ENCODE data around the gene MITF. TPM values are rescaled to one million over a fixed set of nuclear protein-coding genes. Genes with fewer than 3 reads are reported as not detected.

Gene MITF
- total and polyA plus RNA-seq, 10 donors = 0.83 to 11.9 (median 6.2) TPM

- Histone ChIP-seq H3K4me1 (peaks cover 0 to 5% (median 0%) of the 10 kb centered on the region in 6 donors), H3K9me3 (no peaks in the 10 kb centered on the region), H3K4me3 (no peak overlapping the region), H3K27ac (no peak overlapping the region), H3K27me3 (replicated peaks in 1 of 7) (no peaks in the 10 kb centered on the region), H3K36me3 (no peaks in the 10 kb centered on the region)
- intact Hi-C loops (cut with DNase I; ENCODE audit: low total_unique reads) = no loop called here
- WGBS, 5 donors = 90 to 98% (median 95%) methylated on average over 14 of the region's 14 CpGs
- TF ChIP-seq, protein P1, sequence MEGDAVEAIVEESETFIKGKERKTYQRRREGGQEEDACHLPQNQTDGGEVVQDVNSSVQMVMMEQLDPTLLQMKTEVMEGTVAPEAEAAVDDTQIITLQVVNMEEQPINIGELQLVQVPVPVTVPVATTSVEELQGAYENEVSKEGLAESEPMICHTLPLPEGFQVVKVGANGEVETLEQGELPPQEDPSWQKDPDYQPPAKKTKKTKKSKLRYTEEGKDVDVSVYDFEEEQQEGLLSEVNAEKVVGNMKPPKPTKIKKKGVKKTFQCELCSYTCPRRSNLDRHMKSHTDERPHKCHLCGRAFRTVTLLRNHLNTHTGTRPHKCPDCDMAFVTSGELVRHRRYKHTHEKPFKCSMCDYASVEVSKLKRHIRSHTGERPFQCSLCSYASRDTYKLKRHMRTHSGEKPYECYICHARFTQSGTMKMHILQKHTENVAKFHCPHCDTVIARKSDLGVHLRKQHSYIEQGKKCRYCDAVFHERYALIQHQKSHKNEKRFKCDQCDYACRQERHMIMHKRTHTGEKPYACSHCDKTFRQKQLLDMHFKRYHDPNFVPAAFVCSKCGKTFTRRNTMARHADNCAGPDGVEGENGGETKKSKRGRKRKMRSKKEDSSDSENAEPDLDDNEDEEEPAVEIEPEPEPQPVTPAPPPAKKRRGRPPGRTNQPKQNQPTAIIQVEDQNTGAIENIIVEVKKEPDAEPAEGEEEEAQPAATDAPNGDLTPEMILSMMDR (IDR thresholded peaks at IDR 0.05 in 8 of 11, conservative IDR thresholded peaks at IDR 0.05 in 3 of 11) = no peak
- TF ChIP-seq POLR2AphosphoS5 (IDR thresholded peaks at IDR 0.05) (no peak), POLR2A (IDR thresholded peaks at IDR 0.05) (no peak)
- peak; percentile 70 for DNase-seq
Measured at GRCh38 chr3:69879051-69879450, 139.8 kb downstream of the MITF start.

- WGBS, 5 donors = 65 to 85% (median 72%) methylated on average over 4 of the region's 4 CpGs
Measured at GRCh38 chr3:69880069-69880640, 140.9 kb downstream of the MITF start.

DNA sequence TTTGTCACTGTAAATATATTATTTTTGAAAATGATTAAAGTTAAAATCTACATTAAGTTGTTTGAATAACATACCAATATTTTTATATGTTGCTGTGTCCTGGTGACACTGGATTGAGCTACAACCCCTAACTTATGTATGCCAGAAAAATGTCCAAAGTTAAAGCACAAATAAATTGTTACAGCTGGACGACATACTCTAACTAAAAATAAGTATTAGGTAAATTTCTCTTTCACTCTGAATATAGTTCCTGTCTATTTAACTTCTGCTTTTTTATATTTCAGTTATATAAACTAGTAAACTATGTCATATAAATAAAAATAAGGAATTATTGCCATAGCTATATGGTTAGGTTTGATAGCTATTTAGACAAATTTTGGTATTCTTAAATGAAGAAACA, 141.8 kb downstream of the MITF start:
- WGBS, 5 donors = 19 to 47% (median 29%) methylated on average over 1 of the region's 1 CpG
- intact Hi-C loops (cut with DNase I; ENCODE audit: low total_unique reads) = no loop called here
- H3K9me3 ChIP-seq = no peaks in the 10 kb centered on the region

More at GRCh38 chr3:69880069-69880640, 140.9 kb downstream of the MITF start:
- Histone ChIP-seq H3K4me3 (no peak overlapping the region), H3K27me3 (replicated peaks in 1 of 7) (no peaks in the 10 kb centered on the region), H3K27ac (no peak overlapping the region), H3K9me3 (no peaks in the 10 kb centered on the region), H3K36me3 (no peaks in the 10 kb centered on the region), H3K4me1 (peaks cover 0 to 5% (median 0%) of the 10 kb centered on the region in 6 donors)
- TF ChIP-seq, protein P1 (IDR thresholded peaks at IDR 0.05 in 8 of 11, conservative IDR thresholded peaks at IDR 0.05 in 3 of 11) = no peak
- no peak for TF ChIP-seq POLR2AphosphoS5 (IDR thresholded peaks at IDR 0.05)
- no peak for TF ChIP-seq POLR2A (IDR thresholded peaks at IDR 0.05)
- DNase-seq = no peak
- intact Hi-C loops (cut with DNase I; ENCODE audit: low total_unique reads) = no loop called here

DNA sequence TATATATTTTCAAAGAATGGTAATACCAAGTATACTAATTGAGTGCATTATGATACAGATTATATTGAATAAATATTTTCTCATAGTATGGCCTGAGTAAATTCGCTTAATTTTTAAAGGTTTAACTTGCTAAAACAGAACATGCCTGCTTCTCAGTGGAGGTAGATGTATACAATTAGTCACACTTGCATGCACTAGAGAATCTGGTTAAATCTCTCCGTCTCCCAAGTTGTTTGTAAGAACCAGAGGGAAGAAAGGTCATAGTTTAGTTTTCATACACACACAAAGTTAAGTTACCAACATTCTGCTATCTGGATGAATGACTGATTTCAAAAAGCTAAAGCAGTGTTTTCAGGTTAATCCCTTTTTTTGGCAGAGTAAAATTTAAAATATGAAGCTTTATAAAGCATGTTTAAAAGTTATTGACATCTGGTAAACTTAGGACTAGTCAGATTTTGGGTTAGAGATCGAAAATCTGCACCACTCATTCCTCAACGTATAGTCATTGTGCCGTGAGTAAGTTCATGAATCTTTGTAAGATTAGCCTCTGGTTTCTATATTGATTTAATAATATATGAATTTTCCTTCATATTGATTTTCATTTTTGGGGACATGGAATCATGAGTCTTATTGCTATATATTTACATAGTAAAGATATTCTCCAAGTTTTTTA, 142.6 kb downstream of the MITF start:
- TF ChIP-seq, protein P1 (IDR thresholded peaks at IDR 0.05 in 8 of 11, conservative IDR thresholded peaks at IDR 0.05 in 3 of 11) = no peak
- no peak for TF ChIP-seq POLR2AphosphoS5 (IDR thresholded peaks at IDR 0.05)
- no peak for TF ChIP-seq POLR2A (IDR thresholded peaks at IDR 0.05)

More for the DNA sequence above, 141.8 kb downstream of the MITF start:
- TF ChIP-seq, protein P1 (IDR thresholded peaks at IDR 0.05 in 8 of 11, conservative IDR thresholded peaks at IDR 0.05 in 3 of 11) = no peak
- TF ChIP-seq POLR2AphosphoS5 (IDR thresholded peaks at IDR 0.05) = no peak
- no peaks in the 10 kb centered on the region for H3K36me3 ChIP-seq
- peaks cover 0 to 5% (median 0%) of the 10 kb centered on the region in 6 donors for H3K4me1 ChIP-seq
- no peaks in the 10 kb centered on the region for H3K27me3 ChIP-seq (replicated peaks in 1 of 7)
- H3K4me3 ChIP-seq = no peak overlapping the region
- no peak for DNase-seq
- H3K27ac ChIP-seq = no peak overlapping the region

More for the DNA sequence above, 142.6 kb downstream of the MITF start:
- no peaks in the 10 kb centered on the region for H3K9me3 ChIP-seq
- intact Hi-C loops (cut with DNase I; ENCODE audit: low total_unique reads) = no loop called here
- H3K36me3 ChIP-seq = no peaks in the 10 kb centered on the region
- H3K27ac ChIP-seq = no peak overlapping the region
- WGBS, 5 donors = 80 to 89% (median 85%) methylated on average over 5 of the region's 5 CpGs
- no peak overlapping the region for H3K4me3 ChIP-seq
- no peaks in the 10 kb centered on the region for H3K27me3 ChIP-seq (replicated peaks in 1 of 7)
- H3K4me1 ChIP-seq = peaks cover 0 to 5% (median 0%) of the 10 kb centered on the region in 6 donors
- no peak for DNase-seq

Data from spleen (tissue), 11 donors.